ENCODE measurements around the gene FAM120C. TPM values are rescaled to one million over a fixed set of nuclear protein-coding genes. Genes with fewer than 3 reads are reported as not detected.

The FAM120C gene
- total RNA-seq, 1 donor from 2014 or later = 7.0 TPM

GRCh38 chrX:54182194-54182863 lies 725 bp downstream of the FAM120C start:
- Mint-ChIP-seq H3K27ac (ENCODE audit: unreplicated experiment) (peak overlapping the region; percentile 44), H3K27me3 (ENCODE audit: unreplicated experiment) (peaks cover 2% of the 10 kb centered on the region), H3K4me1 (ENCODE audit: unreplicated experiment) (peaks cover 25% of the 10 kb centered on the region), H3K36me3 (ENCODE audit: low read depth, unreplicated experiment) (peaks cover 10% of the 10 kb centered on the region), H3K4me3 (ENCODE audit: unreplicated experiment) (peak overlapping the region; percentile 87), H3K9me3 (ENCODE audit: unreplicated experiment) (no peaks in the 10 kb centered on the region)
- peak; percentile 23 for DNase-seq (ENCODE audit: low spot score)
- no peak for TF ChIP-seq CTCF (IDR thresholded peaks at IDR 0.05; ENCODE audit: unreplicated experiment)

GRCh38 chrX:54181202-54181953 lies 1.7 kb downstream of the FAM120C start:
- Mint-ChIP-seq H3K4me1 (ENCODE audit: unreplicated experiment) (peaks cover 25% of the 10 kb centered on the region), H3K27ac (ENCODE audit: unreplicated experiment) (peak overlapping the region; percentile 44)

GRCh38 chrX:54180403-54180802 lies 2.7 kb downstream of the FAM120C start:
- H3K9me3 Mint-ChIP-seq (ENCODE audit: unreplicated experiment) = no peaks in the 10 kb centered on the region
- H3K4me3 Mint-ChIP-seq (ENCODE audit: unreplicated experiment) = peak overlapping the region; percentile 54
- no peak for TF ChIP-seq CTCF (IDR thresholded peaks at IDR 0.05; ENCODE audit: unreplicated experiment)
- no peak for DNase-seq (ENCODE audit: low spot score)
- peaks cover 7% of the 10 kb centered on the region for H3K36me3 Mint-ChIP-seq (ENCODE audit: low read depth, unreplicated experiment)
- peaks cover 25% of the 10 kb centered on the region for H3K4me1 Mint-ChIP-seq (ENCODE audit: unreplicated experiment)
- peak overlapping the region; percentile 59 for H3K27ac Mint-ChIP-seq (ENCODE audit: unreplicated experiment)
- H3K27me3 Mint-ChIP-seq (ENCODE audit: unreplicated experiment) = peaks cover 2% of the 10 kb centered on the region

More at GRCh38 chrX:54181202-54181953, 1.7 kb downstream of the FAM120C start:
- H3K4me3 Mint-ChIP-seq (ENCODE audit: unreplicated experiment) = peak overlapping the region; percentile 87
- TF ChIP-seq CTCF (IDR thresholded peaks at IDR 0.05; ENCODE audit: unreplicated experiment) = no peak
- H3K27me3 Mint-ChIP-seq (ENCODE audit: unreplicated experiment) = peaks cover 2% of the 10 kb centered on the region
- H3K36me3 Mint-ChIP-seq (ENCODE audit: low read depth, unreplicated experiment) = peaks cover 9% of the 10 kb centered on the region
- DNase-seq (ENCODE audit: low spot score) = no peak
- no peaks in the 10 kb centered on the region for H3K9me3 Mint-ChIP-seq (ENCODE audit: unreplicated experiment)

GRCh38 chrX:54178100-54178940 lies 4.7 kb downstream of the FAM120C start:
- Mint-ChIP-seq H3K9me3 (ENCODE audit: unreplicated experiment) (no peaks in the 10 kb centered on the region), H3K27ac (ENCODE audit: unreplicated experiment) (no peak overlapping the region), H3K27me3 (ENCODE audit: unreplicated experiment) (peaks cover 2% of the 10 kb centered on the region), H3K4me3 (ENCODE audit: unreplicated experiment) (no peak overlapping the region), H3K4me1 (ENCODE audit: unreplicated experiment) (peaks cover 25% of the 10 kb centered on the region), H3K36me3 (ENCODE audit: low read depth, unreplicated experiment) (peaks cover 7% of the 10 kb centered on the region)
- DNase-seq (ENCODE audit: low spot score) = no peak
- no peak for TF ChIP-seq CTCF (IDR thresholded peaks at IDR 0.05; ENCODE audit: unreplicated experiment)
